OCI-M2 (cell line): ENCODE data around the gene ZNF135.

Experiments
- DNase-seq: peaks from one replicate; lab custom pipeline; 2025; ENCODE audit not compliant: unreplicated experiment; lab: John Stamatoyannopoulos, UW

Gene ZNF135

GRCh38 chr19:58059003-58059670 lies at the start of gene ZNF135:
Gene ZNF135 (plus strand): TSS chr19:58059282. CDS start chr19:58060003, 721 bp downstream.
- DNase-seq: no peak

- DNase-seq: no peak
Observed at GRCh38 chr19:58009301-58009665, 49.8 kb upstream of the ZNF135 start.

- no peak for DNase-seq
Observed at GRCh38 chr19:58009666-58010301, 49.3 kb upstream of the ZNF135 start.

GRCh38 chr19:58010507-58010906 lies 48.6 kb upstream of the ZNF135 start:
- no peak for DNase-seq

GRCh38 chr19:58014141-58014540 lies 44.9 kb upstream of the ZNF135 start:
- no peak for DNase-seq

GRCh38 chr19:58020129-58020528 lies 39.0 kb upstream of the ZNF135 start:
- DNase-seq: no peak

- DNase-seq: no peak
Observed at GRCh38 chr19:58021541-58022282, 37.4 kb upstream of the ZNF135 start.

GRCh38 chr19:58022283-58022660 lies 36.8 kb upstream of the ZNF135 start:
- DNase-seq: no peak

GRCh38 chr19:58024661-58025060 lies 34.4 kb upstream of the ZNF135 start:
- no peak for DNase-seq

- peak; percentile 88 for DNase-seq
Observed at GRCh38 chr19:58033741-58034476, 25.2 kb upstream of the ZNF135 start, which contains the start of gene ZSCAN1. Gene ZSCAN1 (plus strand): TSS chr19:58034025. CDS start chr19:58037837, 3,812 bp downstream.

- DNase-seq: no peak
Observed at GRCh38 chr19:58034477-58034793, 24.6 kb upstream of the ZNF135 start.

- DNase-seq: no peak
Observed at GRCh38 chr19:58035863-58036262, 23.2 kb upstream of the ZNF135 start.

GRCh38 chr19:58037927-58038687 lies 21.0 kb upstream of the ZNF135 start:
- DNase-seq: no peak

GRCh38 chr19:58038688-58039204 lies 20.3 kb upstream of the ZNF135 start:
- no peak for DNase-seq

- DNase-seq: no peak
Observed at GRCh38 chr19:58040751-58041525, 18.1 kb upstream of the ZNF135 start.

- no peak for DNase-seq
Observed at GRCh38 chr19:58042495-58043340, 16.4 kb upstream of the ZNF135 start.

GRCh38 chr19:58044391-58044790 lies 14.7 kb upstream of the ZNF135 start:
- no peak for DNase-seq

- no peak for DNase-seq
Observed at GRCh38 chr19:58044886-58045285, 14.2 kb upstream of the ZNF135 start.
